KMS-11 (cell line): Measurements from ENCODE around the gene SYT9.

Source experiments
- H2AFZ ChIP-seq: fragments of 200-600 bp; sonication (generic); 2 replicates; pipeline ENCODE4 v1.6.1; 2016; ENCODE audit warnings: antibody characterized with exemption, mixed run types, low read depth
- H3K27ac ChIP-seq: fragments of 200-600 bp; sonication (generic); 2 replicates; pipeline ENCODE4 v1.6.1; 2016; ENCODE audit warnings: mild to moderate bottlenecking, mixed run types
- H3K27me3 ChIP-seq: fragments of 200-600 bp; sonication (generic); 2 replicates; pipeline ENCODE4 v1.6.1; 2017; ENCODE audit warnings: mild to moderate bottlenecking, low read depth, mixed run types, moderate library complexity; ENCODE audit not compliant: insufficient read depth
- H3K36me3 ChIP-seq: fragments of 200-600 bp; sonication (generic); 2 replicates; pipeline ENCODE4 v1.6.1; 2017; ENCODE audit warnings: mild to moderate bottlenecking, mixed run types; ENCODE audit not compliant: insufficient read depth
- H3K4me1 ChIP-seq: fragments of 200-600 bp; sonication (generic); 2 replicates; pipeline ENCODE4 v1.6.1; 2016; ENCODE audit warnings: mild to moderate bottlenecking, low read depth, mixed run types; ENCODE audit not compliant: poor library complexity, severe bottlenecking
- H3K4me2 ChIP-seq: fragments of 200-600 bp; sonication (generic); 2 replicates; pipeline ENCODE4 v1.7.0; 2016; ENCODE audit warnings: mild to moderate bottlenecking, mixed run types
- H3K4me3 ChIP-seq: fragments of 200-600 bp; sonication (generic); IDR thresholded peaks from 2 replicates; pipeline ENCODE4 v1.6.1; 2017; ENCODE audit warnings: low read depth, low read length, mixed read lengths; ENCODE audit not compliant: insufficient read depth
- H3K79me2 ChIP-seq: fragments of 200-600 bp; sonication (generic); 2 replicates; pipeline ENCODE4 v1.6.1; 2016; ENCODE audit warnings: low read depth, mixed run types; ENCODE audit not compliant: insufficient read depth
- H3K9ac ChIP-seq: fragments of 200-600 bp; sonication (generic); 2 replicates; pipeline ENCODE4 v1.6.1; 2016; ENCODE audit warnings: mild to moderate bottlenecking, mixed run types
- H4K20me1 ChIP-seq: fragments of 200-600 bp; sonication (generic); 2 replicates; pipeline ENCODE4 v1.6.1; 2016; ENCODE audit warnings: mild to moderate bottlenecking, mixed run types; ENCODE audit not compliant: insufficient read depth
- CTCF ChIP-seq: fragments of 200-600 bp; sonication (generic); conservative IDR thresholded peaks from 2 replicates; pipeline ENCODE4 v1.6.1; 2017; ENCODE audit warnings: low read depth, mild to moderate bottlenecking, antibody characterized with exemption, low read length, moderate library complexity, mixed read lengths

Gene SYT9

GRCh38 chr11:7430496-7430895, 178.8 kb downstream of the SYT9 start:
- Histone ChIP-seq H3K36me3 (no peaks in the 10 kb centered on the region), H3K27ac (no peak overlapping the region), H2AFZ (no peak overlapping the region), H3K27me3 (no peaks in the 10 kb centered on the region), H3K79me2 (no peaks in the 10 kb centered on the region), H3K9ac (no peak overlapping the region), H3K4me1 (no peaks in the 10 kb centered on the region), H3K4me2 (no peak overlapping the region), H4K20me1 (no peaks in the 10 kb centered on the region), H3K4me3 (no peak overlapping the region)
- TF ChIP-seq CTCF: no peak

GRCh38 chr11:7435176-7435575, 183.5 kb downstream of the SYT9 start:
- Histone ChIP-seq H3K4me1 (no peaks in the 10 kb centered on the region), H3K4me3 (no peak overlapping the region), H2AFZ (no peak overlapping the region), H3K4me2 (no peak overlapping the region), H3K27ac (no peak overlapping the region), H3K36me3 (no peaks in the 10 kb centered on the region), H3K79me2 (no peaks in the 10 kb centered on the region), H3K9ac (no peak overlapping the region), H3K27me3 (no peaks in the 10 kb centered on the region), H4K20me1 (no peaks in the 10 kb centered on the region)
- no peak for TF ChIP-seq CTCF

DNA sequence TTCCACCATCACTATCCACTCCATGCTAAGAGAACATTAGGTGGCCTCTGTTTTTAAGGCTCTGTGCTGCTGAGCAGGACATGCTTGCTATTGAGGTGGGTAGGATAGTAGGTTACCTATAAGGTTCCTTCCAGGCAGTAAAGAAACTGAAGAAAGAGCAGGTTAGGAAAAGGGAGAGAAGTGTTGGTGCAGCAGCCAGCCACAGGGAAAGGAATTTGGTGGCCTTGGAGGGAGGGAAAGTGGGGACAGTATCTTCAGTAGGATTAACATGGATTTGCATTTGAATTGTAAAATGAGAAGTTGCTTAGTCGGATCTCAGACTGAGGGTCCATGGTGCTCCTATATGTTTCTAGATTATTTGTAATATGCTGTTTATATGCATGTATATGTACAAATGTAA, 184.4 kb downstream of the SYT9 start:
- Histone ChIP-seq H3K27me3 (no peaks in the 10 kb centered on the region), H3K9ac (no peak overlapping the region), H3K4me3 (no peak overlapping the region), H3K4me2 (no peak overlapping the region), H3K36me3 (no peaks in the 10 kb centered on the region), H2AFZ (no peak overlapping the region), H3K4me1 (no peaks in the 10 kb centered on the region), H4K20me1 (no peaks in the 10 kb centered on the region), H3K79me2 (no peaks in the 10 kb centered on the region), H3K27ac (no peak overlapping the region)
- no peak for TF ChIP-seq CTCF

DNA sequence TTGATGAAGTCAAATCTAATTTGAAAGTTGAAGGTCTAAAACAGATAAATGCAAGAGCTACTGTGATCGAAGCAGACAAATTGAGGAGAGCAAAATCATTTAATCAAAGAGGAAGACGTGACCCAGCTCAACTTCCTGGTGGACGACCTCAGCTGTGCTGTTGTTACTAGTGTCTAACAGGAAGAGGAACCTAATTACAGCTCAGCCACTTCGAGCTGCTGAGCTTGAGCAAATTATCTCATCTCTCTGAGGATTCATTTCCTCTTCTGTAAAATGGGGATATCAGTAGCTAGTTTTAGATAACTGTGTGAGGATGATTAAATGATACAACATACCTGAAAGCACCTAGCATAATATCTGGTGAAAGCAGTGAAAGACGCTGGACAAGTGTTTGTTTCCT, 185.0 kb downstream of the SYT9 start:
- Histone ChIP-seq H3K36me3 (no peaks in the 10 kb centered on the region), H3K79me2 (no peaks in the 10 kb centered on the region), H3K27me3 (no peaks in the 10 kb centered on the region), H2AFZ (no peak overlapping the region), H3K4me2 (no peak overlapping the region), H3K4me3 (no peak overlapping the region), H4K20me1 (no peaks in the 10 kb centered on the region), H3K27ac (no peak overlapping the region), H3K9ac (no peak overlapping the region), H3K4me1 (no peaks in the 10 kb centered on the region)
- no peak for TF ChIP-seq CTCF

DNA sequence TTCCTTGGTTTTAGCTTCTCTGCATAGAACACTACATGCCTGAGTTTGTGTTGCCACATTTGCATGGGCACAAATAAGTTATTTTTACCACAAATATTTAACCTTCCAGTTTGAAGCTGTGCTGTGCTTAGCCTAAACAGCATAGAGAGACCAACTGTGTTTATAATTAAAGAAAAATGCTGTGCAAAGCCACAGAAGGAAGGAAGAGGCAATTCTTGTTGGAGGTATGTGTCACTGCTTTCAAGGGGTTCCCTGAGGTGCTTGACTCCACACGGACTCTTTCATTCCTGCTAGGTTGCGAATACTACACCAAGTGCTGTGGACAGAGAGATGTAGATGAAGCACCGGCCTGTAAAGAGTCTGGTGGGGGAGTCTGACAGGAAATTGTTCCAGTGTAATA, 186.0 kb downstream of the SYT9 start:
- Histone ChIP-seq H4K20me1 (no peaks in the 10 kb centered on the region), H3K27me3 (no peaks in the 10 kb centered on the region), H3K9ac (no peak overlapping the region), H3K36me3 (no peaks in the 10 kb centered on the region), H3K4me3 (no peak overlapping the region), H3K4me2 (no peak overlapping the region), H2AFZ (no peak overlapping the region), H3K4me1 (no peaks in the 10 kb centered on the region), H3K27ac (no peak overlapping the region), H3K79me2 (no peaks in the 10 kb centered on the region)
- no peak for TF ChIP-seq CTCF
